KMS-11 (cell line): ENCODE results near the gene APBA1.

Experiments used
- H2AFZ ChIP-seq: fragments of 200-600 bp; sonication (generic); 2 replicates; pipeline ENCODE4 v1.6.1; 2016; ENCODE audit warnings: antibody characterized with exemption, mixed run types, low read depth
- H3K27ac ChIP-seq: fragments of 200-600 bp; sonication (generic); 2 replicates; pipeline ENCODE4 v1.6.1; 2016; ENCODE audit warnings: mild to moderate bottlenecking, mixed run types
- H3K27me3 ChIP-seq: fragments of 200-600 bp; sonication (generic); 2 replicates; pipeline ENCODE4 v1.6.1; 2017; ENCODE audit warnings: mild to moderate bottlenecking, low read depth, mixed run types, moderate library complexity; ENCODE audit not compliant: insufficient read depth
- H3K36me3 ChIP-seq: fragments of 200-600 bp; sonication (generic); 2 replicates; pipeline ENCODE4 v1.6.1; 2017; ENCODE audit warnings: mild to moderate bottlenecking, mixed run types; ENCODE audit not compliant: insufficient read depth
- H3K4me1 ChIP-seq: fragments of 200-600 bp; sonication (generic); 2 replicates; pipeline ENCODE4 v1.6.1; 2016; ENCODE audit warnings: mild to moderate bottlenecking, low read depth, mixed run types; ENCODE audit not compliant: poor library complexity, severe bottlenecking
- H3K4me2 ChIP-seq: fragments of 200-600 bp; sonication (generic); 2 replicates; pipeline ENCODE4 v1.7.0; 2016; ENCODE audit warnings: mild to moderate bottlenecking, mixed run types
- H3K4me3 ChIP-seq: fragments of 200-600 bp; sonication (generic); IDR thresholded peaks from 2 replicates; pipeline ENCODE4 v1.6.1; 2017; ENCODE audit warnings: low read depth, low read length, mixed read lengths; ENCODE audit not compliant: insufficient read depth
- H3K79me2 ChIP-seq: fragments of 200-600 bp; sonication (generic); 2 replicates; pipeline ENCODE4 v1.6.1; 2016; ENCODE audit warnings: low read depth, mixed run types; ENCODE audit not compliant: insufficient read depth
- H3K9ac ChIP-seq: fragments of 200-600 bp; sonication (generic); 2 replicates; pipeline ENCODE4 v1.6.1; 2016; ENCODE audit warnings: mild to moderate bottlenecking, mixed run types
- H4K20me1 ChIP-seq: fragments of 200-600 bp; sonication (generic); 2 replicates; pipeline ENCODE4 v1.6.1; 2016; ENCODE audit warnings: mild to moderate bottlenecking, mixed run types; ENCODE audit not compliant: insufficient read depth
- TF ChIP-seq, protein P1 (sequence below): fragments of 200-600 bp; sonication (generic); conservative IDR thresholded peaks from 2 replicates; pipeline ENCODE4 v1.6.1; 2017; ENCODE audit warnings: low read depth, mild to moderate bottlenecking, antibody characterized with exemption, low read length, moderate library complexity, mixed read lengths

APBA1 gene

GRCh38 chr9:69397384-69398214 is 274.6 kb downstream of the APBA1 start:
- Histone ChIP-seq H3K4me3 (no peak overlapping the region), H3K27me3 (no peaks in the 10 kb centered on the region), H3K79me2 (no peaks in the 10 kb centered on the region), H3K36me3 (no peaks in the 10 kb centered on the region), H3K9ac (no peak overlapping the region), H2AFZ (no peak overlapping the region), H3K4me2 (no peak overlapping the region), H3K27ac (no peak overlapping the region), H3K4me1 (no peaks in the 10 kb centered on the region), H4K20me1 (no peaks in the 10 kb centered on the region)
- TF ChIP-seq, protein P1, sequence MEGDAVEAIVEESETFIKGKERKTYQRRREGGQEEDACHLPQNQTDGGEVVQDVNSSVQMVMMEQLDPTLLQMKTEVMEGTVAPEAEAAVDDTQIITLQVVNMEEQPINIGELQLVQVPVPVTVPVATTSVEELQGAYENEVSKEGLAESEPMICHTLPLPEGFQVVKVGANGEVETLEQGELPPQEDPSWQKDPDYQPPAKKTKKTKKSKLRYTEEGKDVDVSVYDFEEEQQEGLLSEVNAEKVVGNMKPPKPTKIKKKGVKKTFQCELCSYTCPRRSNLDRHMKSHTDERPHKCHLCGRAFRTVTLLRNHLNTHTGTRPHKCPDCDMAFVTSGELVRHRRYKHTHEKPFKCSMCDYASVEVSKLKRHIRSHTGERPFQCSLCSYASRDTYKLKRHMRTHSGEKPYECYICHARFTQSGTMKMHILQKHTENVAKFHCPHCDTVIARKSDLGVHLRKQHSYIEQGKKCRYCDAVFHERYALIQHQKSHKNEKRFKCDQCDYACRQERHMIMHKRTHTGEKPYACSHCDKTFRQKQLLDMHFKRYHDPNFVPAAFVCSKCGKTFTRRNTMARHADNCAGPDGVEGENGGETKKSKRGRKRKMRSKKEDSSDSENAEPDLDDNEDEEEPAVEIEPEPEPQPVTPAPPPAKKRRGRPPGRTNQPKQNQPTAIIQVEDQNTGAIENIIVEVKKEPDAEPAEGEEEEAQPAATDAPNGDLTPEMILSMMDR: no peak

GRCh38 chr9:69396759-69397158 is 275.4 kb downstream of the APBA1 start:
- H3K4me1 ChIP-seq: no peaks in the 10 kb centered on the region
- H3K27me3 ChIP-seq: no peaks in the 10 kb centered on the region
- no peaks in the 10 kb centered on the region for H3K36me3 ChIP-seq
- H3K4me2 ChIP-seq: no peak overlapping the region
- no peak overlapping the region for H2AFZ ChIP-seq
- no peak overlapping the region for H3K4me3 ChIP-seq
- TF ChIP-seq, protein P1: no peak
- H3K9ac ChIP-seq: no peak overlapping the region
- H3K27ac ChIP-seq: no peak overlapping the region
- no peaks in the 10 kb centered on the region for H3K79me2 ChIP-seq
- H4K20me1 ChIP-seq: no peaks in the 10 kb centered on the region

- no peak overlapping the region for H3K4me2 ChIP-seq
- H2AFZ ChIP-seq: no peak overlapping the region
- H3K27me3 ChIP-seq: no peaks in the 10 kb centered on the region
- H4K20me1 ChIP-seq: no peaks in the 10 kb centered on the region
- TF ChIP-seq, protein P1: no peak
- H3K4me1 ChIP-seq: no peaks in the 10 kb centered on the region
- H3K36me3 ChIP-seq: no peaks in the 10 kb centered on the region
- no peaks in the 10 kb centered on the region for H3K79me2 ChIP-seq
- no peak overlapping the region for H3K9ac ChIP-seq
- H3K4me3 ChIP-seq: no peak overlapping the region
- H3K27ac ChIP-seq: no peak overlapping the region
Measured at GRCh38 chr9:69395718-69396117, 276.5 kb downstream of the APBA1 start.

DNA sequence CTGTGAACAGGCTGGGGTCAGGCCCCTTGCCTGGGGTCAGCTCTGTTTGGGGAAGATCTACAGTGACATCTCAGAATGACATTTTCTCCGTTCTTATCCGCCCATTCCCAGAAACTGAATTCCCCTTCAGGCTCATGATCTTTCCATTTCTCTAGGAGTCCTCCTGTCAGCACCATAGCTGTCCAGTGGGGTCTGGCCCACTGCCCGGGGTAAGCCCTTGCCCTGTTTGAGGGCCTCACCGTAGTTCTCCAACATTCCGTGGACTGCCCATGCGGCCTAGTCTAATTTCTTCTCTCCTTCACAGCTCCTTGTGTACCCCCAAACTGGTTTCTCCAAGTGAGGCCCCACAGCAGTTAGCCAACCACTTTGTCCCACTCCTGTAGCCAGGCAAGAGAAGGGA is 278.7 kb downstream of the APBA1 start:
- TF ChIP-seq, protein P1: no peak
- H3K79me2 ChIP-seq: no peaks in the 10 kb centered on the region
- H3K4me2 ChIP-seq: no peak overlapping the region
- H4K20me1 ChIP-seq: no peaks in the 10 kb centered on the region
- no peak overlapping the region for H2AFZ ChIP-seq
- no peak overlapping the region for H3K4me3 ChIP-seq
- no peak overlapping the region for H3K27ac ChIP-seq
- H3K36me3 ChIP-seq: no peaks in the 10 kb centered on the region
- H3K27me3 ChIP-seq: no peaks in the 10 kb centered on the region
- no peaks in the 10 kb centered on the region for H3K4me1 ChIP-seq
- no peak overlapping the region for H3K9ac ChIP-seq
